Ishikawa (cell line): ENCODE results near the gene STX17.

Experiments used
- CEBPB ChIP-seq: IDR thresholded peaks from 2 replicates; pipeline ENCODE4 v1.6.1; 2012
- CREB1 ChIP-seq: IDR thresholded peaks from 2 replicates; pipeline ENCODE4 v1.6.1; 2012; ENCODE audit warnings: low read depth
- EGR1 ChIP-seq: IDR thresholded peaks from 2 replicates; pipeline ENCODE4 v1.6.1; 2012
- EP300 ChIP-seq: IDR thresholded peaks from 2 replicates; pipeline ENCODE4 v1.6.1; 2012; ENCODE audit warnings: borderline replicate concordance
- FOXM1 ChIP-seq: IDR thresholded peaks from 2 replicates; pipeline ENCODE4 v1.6.1; 2012; ENCODE audit warnings: low read depth, borderline replicate concordance
- NFIC ChIP-seq: IDR thresholded peaks from 2 replicates; pipeline ENCODE4 v1.6.1; 2012
- RAD21 ChIP-seq: IDR thresholded peaks from 2 replicates; pipeline ENCODE4 v1.6.1; 2012; ENCODE audit warnings: low read depth
- TAF1 ChIP-seq: IDR thresholded peaks from 2 replicates; pipeline ENCODE4 v1.6.1; 2012; ENCODE audit warnings: low read depth, mild to moderate bottlenecking
- TCF12 ChIP-seq: IDR thresholded peaks from 2 replicates; pipeline ENCODE4 v1.6.1; 2012; ENCODE audit warnings: low read depth
- TEAD4 ChIP-seq: IDR thresholded peaks from 2 replicates; pipeline ENCODE4 v1.6.1; 2012
- YY1 ChIP-seq: IDR thresholded peaks from 2 replicates; pipeline ENCODE4 v1.6.1; 2012; ENCODE audit warnings: low read depth
- ZBTB7A ChIP-seq: IDR thresholded peaks from 2 replicates; pipeline ENCODE4 v1.6.1; 2012; ENCODE audit warnings: low read depth
- TF ChIP-seq, protein P1 (sequence below): IDR thresholded peaks from 2 replicates; pipeline ENCODE4 v1.6.1; 2012; ENCODE audit warnings: low read depth, mild to moderate bottlenecking
- TF ChIP-seq, protein P2 (sequence below): IDR thresholded peaks from 2 replicates; pipeline ENCODE4 v1.6.1; 2012
- TF ChIP-seq, protein P3 (sequence below): IDR thresholded peaks from 2 replicates; pipeline ENCODE4 v1.6.1; 2012

STX17 gene

DNA sequence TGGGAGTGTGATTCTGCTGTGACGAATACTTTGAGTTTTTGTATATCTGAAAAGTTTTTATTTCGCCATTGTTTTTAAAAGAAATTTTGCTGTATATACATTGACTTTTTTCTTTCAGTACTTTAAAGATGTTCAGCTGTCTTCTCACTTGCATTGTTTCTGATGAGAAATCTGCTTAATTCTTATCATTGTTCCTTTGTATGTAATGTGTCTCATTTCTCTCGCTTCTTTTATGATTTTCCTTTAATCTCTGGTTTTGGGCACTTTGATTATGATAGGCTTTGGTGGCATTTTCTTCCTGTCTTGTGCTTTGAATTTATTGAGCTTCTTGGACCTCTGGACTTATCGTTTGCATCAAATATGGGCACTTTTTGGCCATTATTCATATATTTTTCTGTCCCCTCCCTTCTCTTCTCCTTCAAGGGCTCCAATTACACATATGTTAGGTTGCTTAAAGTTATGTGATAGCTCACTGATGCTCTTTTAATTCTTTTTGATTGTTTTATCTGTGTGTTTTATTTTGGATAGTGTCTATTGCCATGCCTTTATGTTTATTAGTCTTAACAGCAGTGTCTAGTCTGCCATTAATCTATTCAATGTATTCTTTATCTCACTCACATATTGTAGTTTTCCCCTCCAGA lies 30.6 kb downstream of the STX17 start:
- TF ChIP-seq, protein P1, sequence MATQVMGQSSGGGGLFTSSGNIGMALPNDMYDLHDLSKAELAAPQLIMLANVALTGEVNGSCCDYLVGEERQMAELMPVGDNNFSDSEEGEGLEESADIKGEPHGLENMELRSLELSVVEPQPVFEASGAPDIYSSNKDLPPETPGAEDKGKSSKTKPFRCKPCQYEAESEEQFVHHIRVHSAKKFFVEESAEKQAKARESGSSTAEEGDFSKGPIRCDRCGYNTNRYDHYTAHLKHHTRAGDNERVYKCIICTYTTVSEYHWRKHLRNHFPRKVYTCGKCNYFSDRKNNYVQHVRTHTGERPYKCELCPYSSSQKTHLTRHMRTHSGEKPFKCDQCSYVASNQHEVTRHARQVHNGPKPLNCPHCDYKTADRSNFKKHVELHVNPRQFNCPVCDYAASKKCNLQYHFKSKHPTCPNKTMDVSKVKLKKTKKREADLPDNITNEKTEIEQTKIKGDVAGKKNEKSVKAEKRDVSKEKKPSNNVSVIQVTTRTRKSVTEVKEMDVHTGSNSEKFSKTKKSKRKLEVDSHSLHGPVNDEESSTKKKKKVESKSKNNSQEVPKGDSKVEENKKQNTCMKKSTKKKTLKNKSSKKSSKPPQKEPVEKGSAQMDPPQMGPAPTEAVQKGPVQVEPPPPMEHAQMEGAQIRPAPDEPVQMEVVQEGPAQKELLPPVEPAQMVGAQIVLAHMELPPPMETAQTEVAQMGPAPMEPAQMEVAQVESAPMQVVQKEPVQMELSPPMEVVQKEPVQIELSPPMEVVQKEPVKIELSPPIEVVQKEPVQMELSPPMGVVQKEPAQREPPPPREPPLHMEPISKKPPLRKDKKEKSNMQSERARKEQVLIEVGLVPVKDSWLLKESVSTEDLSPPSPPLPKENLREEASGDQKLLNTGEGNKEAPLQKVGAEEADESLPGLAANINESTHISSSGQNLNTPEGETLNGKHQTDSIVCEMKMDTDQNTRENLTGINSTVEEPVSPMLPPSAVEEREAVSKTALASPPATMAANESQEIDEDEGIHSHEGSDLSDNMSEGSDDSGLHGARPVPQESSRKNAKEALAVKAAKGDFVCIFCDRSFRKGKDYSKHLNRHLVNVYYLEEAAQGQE: no peak
- TF ChIP-seq TEAD4: no peak
- no peak for TF ChIP-seq YY1
- TF ChIP-seq, protein P2, sequence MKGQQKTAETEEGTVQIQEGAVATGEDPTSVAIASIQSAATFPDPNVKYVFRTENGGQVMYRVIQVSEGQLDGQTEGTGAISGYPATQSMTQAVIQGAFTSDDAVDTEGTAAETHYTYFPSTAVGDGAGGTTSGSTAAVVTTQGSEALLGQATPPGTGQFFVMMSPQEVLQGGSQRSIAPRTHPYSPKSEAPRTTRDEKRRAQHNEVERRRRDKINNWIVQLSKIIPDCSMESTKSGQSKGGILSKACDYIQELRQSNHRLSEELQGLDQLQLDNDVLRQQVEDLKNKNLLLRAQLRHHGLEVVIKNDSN: no peak
- TF ChIP-seq, protein P3, sequence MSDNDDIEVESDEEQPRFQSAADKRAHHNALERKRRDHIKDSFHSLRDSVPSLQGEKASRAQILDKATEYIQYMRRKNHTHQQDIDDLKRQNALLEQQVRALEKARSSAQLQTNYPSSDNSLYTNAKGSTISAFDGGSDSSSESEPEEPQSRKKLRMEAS: no peak
- TF ChIP-seq FOXM1: no peak
- TF ChIP-seq ZBTB7A: no peak
- TF ChIP-seq CREB1: no peak
- TF ChIP-seq EP300: no peak
- TF ChIP-seq CEBPB: no peak
- no peak for TF ChIP-seq RAD21
- TF ChIP-seq TAF1: no peak
- no peak for TF ChIP-seq NFIC
- TF ChIP-seq TCF12: no peak
- no peak for TF ChIP-seq EGR1

DNA sequence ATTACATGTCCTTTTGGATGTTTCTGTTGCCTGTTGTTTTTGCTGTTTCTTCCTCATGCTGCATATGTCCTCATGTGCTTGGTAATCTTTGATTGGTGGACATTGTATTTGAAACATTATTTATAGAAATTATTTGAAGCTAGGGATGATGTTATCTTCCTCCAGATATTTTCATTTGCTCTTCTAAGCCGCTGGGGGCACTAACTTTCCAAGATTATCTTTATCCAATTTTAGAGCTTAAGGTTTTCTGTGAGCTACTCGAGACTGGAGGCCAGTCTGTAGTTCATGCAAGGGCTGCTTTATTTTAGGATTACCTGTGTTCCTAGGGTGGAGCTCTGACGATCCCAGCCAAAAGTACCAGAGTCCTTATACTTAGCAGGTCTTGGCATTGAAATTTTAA lies 40.9 kb downstream of the STX17 start:
- TF ChIP-seq, protein P3: no peak
- no peak for TF ChIP-seq NFIC
- no peak for TF ChIP-seq CEBPB
- no peak for TF ChIP-seq RAD21
- TF ChIP-seq EP300: no peak
- TF ChIP-seq CREB1: no peak
- TF ChIP-seq, protein P2: no peak
- TF ChIP-seq TAF1: no peak
- no peak for TF ChIP-seq YY1
- TF ChIP-seq FOXM1: no peak
- TF ChIP-seq TEAD4: no peak
- TF ChIP-seq ZBTB7A: no peak
- TF ChIP-seq EGR1: no peak
- no peak for TF ChIP-seq TCF12
- TF ChIP-seq, protein P1: no peak

DNA sequence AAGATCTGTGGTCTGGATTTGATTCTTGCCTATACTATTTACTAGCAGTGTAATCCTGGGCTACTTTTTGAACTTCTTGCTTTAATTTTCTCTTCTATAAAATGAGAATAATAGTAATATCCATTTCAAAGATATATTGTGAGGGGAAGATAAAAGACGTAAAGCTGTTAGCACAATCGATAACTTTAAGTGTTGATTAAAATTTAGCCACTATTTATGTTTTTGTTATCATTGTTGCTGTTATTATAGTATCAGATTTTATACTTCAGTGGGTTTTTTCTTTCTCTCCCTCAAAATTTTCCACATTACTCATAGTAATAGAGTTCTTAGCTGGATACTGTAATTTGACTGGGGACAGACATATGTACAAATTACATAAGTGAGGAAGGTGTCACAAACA lies 42.0 kb downstream of the STX17 start:
- TF ChIP-seq, protein P2: no peak
- TF ChIP-seq CEBPB (no peak), NFIC (no peak), YY1 (no peak), EGR1 (no peak), TEAD4 (no peak), CREB1 (no peak), RAD21 (no peak), EP300 (no peak)
- TF ChIP-seq, protein P1: no peak
- TF ChIP-seq, protein P3: no peak

DNA sequence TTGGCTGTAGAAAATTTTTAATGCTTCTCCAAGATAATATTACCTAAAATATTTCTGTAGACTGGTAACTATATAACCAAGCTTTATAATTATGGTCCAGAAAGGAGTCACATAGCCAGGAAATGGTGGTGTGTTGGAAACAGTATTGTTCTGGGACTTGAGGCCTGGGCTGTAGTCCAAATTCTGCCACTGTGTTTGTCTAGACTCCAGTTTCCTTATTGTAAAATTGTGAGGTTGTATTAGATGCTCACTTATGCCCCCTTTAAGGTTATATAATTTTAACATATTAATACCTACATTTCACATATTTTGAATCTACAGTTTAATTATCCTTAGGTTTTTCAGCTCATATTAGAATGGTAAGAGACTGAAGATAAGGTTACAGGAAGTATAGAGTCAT lies 42.4 kb downstream of the STX17 start:
- TF ChIP-seq NFIC (peak; percentile 42; the same call in 1 of the 2 replicates), EGR1 (no peak), YY1 (no peak)
